C4-2B (cell line): ENCODE results near the gene ADAM33.

Experiments
- ZFX ChIP-seq: fragments of 450-650 bp; IDR thresholded peaks from 2 replicates; pipeline ENCODE4 v1.6.1; 2017
- TF ChIP-seq, protein P1 (sequence below): fragments of 450-650 bp; conservative IDR thresholded peaks from 2 replicates; pipeline ENCODE4 v1.5.1; 2017; ENCODE audit warnings: mild to moderate bottlenecking

DNA sequence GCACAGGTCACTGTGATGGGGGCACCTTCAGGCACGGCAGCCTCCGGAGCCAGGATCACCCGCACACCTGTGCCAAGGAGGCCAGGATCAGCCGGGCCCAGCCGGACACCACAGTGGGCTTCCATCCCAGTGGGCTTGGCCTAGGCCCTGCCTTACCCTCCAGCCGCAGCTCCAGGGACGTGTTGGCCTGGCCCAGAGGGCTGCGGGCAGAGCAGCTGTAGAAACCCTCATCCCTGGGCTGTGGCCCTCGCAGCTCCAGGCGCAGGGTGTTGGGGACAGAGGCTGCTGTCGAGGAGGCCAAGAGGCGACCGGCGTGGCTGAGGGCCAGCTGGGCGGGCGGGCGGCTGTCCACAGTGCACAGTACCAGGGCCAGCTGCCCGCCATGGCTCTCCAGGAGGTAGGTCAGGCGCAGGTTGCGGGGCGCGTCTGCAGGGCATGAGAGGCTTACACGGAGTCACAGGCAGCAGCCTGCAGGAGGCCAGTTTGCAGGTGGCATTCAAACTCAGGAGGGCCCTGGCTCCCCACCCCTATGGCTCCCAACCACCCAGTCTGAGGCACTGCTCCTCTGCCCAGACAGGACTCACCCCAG lies 11.0 kb upstream of the ADAM33 start:
- TF ChIP-seq, protein P1, sequence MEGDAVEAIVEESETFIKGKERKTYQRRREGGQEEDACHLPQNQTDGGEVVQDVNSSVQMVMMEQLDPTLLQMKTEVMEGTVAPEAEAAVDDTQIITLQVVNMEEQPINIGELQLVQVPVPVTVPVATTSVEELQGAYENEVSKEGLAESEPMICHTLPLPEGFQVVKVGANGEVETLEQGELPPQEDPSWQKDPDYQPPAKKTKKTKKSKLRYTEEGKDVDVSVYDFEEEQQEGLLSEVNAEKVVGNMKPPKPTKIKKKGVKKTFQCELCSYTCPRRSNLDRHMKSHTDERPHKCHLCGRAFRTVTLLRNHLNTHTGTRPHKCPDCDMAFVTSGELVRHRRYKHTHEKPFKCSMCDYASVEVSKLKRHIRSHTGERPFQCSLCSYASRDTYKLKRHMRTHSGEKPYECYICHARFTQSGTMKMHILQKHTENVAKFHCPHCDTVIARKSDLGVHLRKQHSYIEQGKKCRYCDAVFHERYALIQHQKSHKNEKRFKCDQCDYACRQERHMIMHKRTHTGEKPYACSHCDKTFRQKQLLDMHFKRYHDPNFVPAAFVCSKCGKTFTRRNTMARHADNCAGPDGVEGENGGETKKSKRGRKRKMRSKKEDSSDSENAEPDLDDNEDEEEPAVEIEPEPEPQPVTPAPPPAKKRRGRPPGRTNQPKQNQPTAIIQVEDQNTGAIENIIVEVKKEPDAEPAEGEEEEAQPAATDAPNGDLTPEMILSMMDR: no peak
- no peak for TF ChIP-seq ZFX
